Hematopoietic multipotent progenitor cell treated with erythropoietin and hydrocortisone succinate and interleukin-3 and kit ligand, for 8 days (in vitro differentiated cells): ENCODE data around the gene HEXIM1.
"Not testable (repeated sequence)": the region's sequence is repeated elsewhere in the genome, so short reads cannot be mapped to it uniquely, and the experiment has no call there.

Experiments
- DNase-seq: peaks from one replicate; pipeline ENCODE4 v3.0.0-alpha.2; 2015

The HEXIM1 gene

DNA sequence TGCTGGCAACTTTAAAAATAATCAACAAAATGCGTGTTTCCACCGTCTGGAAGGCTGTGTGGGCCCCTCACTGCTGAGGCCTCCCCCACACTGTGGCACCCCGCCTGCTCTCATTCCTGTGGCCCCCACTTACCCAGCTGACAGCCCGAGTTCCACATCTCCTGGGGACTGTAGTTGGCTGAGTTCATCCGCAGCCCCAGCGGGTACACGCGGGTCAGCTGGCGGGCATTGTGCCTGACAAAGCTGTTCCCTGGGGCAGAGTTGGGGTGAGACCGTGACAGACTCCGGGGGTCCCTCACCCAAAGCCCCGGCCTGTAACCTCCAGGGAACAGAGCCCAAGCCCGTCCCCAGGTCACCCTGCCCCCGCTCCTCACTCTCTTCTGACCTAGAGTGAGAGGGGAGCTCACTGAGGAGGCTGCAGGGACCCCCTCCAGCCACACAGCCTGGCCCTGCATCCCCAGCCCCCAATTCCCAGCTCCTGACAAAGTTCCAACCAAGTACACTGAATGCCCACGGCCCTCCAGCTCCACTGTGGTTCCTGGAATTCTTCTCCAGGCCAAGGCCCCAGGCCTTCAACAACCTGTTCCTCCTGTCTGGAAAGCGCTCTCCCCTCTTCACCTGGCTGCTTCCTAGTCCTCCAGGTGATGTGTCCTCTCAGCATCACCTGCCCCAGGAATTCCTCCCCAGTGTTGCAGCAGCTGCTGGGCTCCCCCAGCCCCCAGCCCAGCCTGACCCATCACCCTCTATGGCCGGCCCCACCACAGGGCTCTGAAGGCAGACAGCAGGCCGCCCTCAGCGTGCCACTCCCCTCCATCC lies 34.0 kb upstream of the HEXIM1 start:
- DNase-seq, result no peak

DNA sequence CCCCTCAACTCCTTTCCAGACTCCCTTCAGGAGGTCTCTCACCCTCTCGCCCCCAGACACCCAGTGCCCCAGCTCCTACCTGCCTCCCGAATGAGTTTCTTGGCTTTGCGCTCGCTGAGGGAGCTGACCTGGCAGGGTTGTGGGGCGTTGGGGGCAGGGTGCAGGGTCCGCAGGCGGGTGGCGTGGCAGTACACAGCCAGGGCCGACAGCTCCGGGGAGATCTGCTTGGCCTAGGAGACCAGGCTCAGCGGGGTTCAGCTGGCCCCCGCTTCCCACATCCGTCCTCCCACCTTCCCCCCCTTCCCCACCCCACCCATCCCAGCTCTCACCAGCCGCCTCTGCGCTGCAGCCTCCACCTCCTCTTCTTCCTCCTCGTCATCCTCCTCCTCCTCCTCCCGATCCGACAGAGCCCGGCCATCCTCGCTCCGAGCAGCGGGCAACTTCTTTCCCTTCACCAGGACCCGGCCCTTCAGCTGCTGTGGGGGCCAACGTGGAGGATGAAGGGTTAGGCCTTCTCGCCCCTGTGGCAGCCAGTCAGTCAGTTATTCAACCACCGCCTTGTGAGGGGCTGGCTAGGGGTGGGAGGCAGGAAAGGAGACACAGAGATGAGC lies 33.2 kb upstream of the HEXIM1 start:
- no peak for DNase-seq

DNA sequence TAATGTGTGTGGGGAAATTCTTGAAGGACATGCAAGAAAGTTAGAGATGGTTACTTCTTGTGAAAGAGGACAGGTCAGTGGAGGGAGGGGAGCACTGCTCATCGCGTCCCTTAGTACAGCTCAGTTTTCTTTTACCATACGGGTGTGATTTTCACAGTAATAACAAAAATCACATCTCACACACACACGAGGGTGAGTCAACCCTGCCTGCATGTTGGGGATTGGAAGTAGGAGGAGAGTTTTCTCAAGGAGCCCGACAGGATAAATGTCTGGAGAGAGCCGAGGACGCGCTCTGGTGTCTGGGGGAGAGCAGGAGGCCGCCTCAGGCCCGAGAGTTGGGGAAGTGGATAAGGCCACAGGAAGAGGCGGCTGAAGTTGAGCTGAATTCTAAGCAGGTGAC lies 32.4 kb upstream of the HEXIM1 start:
- DNase-seq, result no peak

DNA sequence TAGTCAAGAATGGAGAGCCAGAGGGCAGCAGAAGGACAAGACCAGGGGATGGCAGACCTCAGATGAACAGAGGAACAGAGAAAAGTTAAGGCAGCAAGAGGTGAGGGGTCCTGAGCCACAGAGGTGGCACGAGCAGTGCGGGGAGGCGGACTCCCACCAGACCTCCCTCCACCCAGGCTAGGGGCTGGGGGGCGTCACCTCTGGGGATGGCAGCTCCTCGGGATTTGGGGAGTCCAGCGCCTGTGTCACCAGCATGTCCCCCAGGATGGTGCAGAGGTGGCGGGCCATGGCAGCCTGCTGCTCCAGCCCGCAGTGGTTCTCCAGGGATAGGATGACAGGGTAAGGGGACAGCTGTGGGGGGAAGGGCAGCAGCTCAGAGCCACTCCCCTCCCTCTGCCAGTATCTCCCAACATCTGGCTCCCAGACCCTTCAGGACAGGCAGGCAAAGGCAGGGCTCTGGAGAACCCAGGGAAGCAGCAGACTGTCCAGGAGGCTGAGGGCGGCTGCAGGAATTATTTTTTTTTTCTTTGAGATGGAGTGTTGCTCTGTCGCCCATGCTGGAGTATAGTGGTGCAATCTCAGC lies 31.8 kb upstream of the HEXIM1 start:
- DNase-seq, result no peak

DNA sequence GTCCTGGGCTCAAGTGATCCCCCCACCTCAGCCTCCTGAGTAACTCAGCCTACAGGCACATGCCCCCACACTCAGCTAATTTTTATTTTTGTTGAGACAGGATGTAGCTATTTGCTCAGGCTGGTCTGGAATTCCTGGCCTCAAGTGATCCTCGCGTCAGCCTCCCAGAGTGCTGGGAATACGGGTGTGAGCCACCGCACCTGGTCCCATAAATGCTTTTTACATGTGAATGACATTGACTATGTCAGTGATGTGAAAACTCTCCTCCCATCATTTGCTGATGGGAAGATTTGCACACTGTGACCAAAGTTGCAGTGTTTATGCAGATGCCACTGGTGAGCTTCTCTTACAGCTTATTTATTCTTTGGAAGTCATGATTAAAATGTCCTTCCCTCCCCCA lies 30.9 kb upstream of the HEXIM1 start:
- DNase-seq, result no peak

DNA sequence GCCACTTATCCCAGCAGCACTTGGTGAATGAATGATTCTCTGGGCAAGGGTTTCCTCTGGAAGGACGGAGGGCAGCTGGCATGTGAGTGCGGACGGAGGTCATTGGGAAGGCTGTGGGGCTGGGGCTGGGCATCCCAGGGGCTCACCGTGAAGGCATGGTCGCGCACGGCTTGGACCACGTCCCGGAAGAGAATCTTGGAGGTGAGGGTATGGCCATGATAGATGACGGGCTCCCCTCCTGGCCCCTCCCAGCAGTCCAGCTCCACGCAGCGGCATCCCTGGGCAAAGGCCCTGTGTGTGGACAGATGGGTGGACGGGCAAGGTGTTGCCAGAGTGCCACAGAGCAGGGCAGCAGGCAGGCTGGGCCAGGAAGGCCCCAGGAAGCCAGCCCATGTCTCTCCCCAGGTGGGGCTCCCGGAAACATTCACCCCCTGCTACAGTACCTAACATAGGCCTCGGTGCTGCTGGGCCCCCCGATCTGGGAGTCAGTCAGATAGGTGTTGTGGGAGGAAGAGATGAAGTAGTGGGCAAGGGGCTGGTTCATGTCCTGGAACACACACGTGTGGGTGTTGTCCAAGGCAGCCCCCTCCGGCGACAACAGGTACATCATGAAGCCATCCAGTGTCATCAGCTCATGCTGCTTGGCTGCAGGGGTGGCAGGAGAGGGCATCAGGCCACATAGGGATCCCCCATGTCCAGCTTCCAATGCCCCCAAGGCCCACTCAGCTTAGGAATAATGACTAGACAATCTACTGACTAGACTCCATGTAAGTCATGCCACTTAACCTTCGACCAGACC lies 30.2 kb upstream of the HEXIM1 start:
- DNase-seq, result no peak

DNA sequence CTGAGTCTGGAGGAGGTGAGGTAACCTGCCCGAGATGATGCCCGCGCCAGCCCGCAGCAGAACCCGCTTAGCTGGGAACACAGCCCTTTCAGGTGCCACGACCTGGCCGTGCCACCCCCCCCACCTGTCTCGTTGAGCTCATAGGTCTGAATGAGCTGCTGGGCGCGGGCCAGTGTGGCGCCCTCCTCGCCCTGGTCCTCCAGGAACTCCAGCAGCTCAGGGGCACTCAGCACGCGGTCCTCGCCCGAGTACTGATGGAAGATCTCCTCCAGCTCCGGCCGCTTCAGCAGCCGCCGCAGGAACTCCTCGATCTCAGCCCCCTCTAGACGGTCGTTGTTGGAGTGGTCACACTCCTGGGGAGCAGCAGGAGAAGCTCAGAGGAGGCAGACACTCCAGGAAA lies 29.6 kb upstream of the HEXIM1 start:
- no peak for DNase-seq

DNA sequence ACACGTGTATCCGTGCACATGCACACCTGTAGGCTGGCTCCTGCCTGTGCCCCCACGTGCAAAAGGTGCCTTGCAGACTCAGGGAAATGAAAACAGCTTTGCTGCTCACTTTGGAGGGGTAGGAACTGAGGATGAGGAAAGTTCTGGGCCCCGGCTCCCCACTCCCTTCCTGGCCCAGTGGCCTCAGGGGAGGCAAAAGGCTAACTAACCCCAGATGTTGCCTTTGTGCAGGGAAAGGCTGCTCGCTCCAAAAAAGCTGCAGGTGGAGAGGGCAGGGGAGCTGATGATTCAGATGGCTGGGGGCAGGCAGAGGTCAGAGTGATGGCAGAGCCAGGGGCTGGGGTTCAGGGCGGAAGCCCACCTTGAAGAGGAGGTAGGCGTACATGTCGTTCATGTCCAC lies 28.3 kb upstream of the HEXIM1 start:
- DNase-seq, result no peak

DNA sequence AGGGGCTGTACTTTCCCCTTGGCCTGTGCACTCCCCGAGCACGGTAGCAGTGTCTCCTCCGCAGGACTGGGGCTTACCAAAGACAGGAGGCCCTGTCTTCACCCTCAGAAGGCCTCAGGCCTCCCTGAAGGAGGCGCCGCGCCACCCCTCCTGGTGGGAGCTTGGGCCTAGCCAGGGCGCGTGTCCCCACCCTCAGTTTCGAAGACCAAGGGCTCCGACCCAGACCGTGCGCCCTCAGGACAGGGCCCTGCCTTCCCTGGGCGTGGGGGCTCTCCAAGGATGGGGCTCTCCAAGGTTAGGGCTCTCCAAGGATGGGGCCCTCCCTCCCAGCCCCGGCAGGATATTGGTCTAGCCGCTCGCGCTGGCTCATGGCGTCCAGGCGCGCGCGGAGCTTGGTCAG lies 27.7 kb upstream of the HEXIM1 start:
- no peak for DNase-seq

DNA sequence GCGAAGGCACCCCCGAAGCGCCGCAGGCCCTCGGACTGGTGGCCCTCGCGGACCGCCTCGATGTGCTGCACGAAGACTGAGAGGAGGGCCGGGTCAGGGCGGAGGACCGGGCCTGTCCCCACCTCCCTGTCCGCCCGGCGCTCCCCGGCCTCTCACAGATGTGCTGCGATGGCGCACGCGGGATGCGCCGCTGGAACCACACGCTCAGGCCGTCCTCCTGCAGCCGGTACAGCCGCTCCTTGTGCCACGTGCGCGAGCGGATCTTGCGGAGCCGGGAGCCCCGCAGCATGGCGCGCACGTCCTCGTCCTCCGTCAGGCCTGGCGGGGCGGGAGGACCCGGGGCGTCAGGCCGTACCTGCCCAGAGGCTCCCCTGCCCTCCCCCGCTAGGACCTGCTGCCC lies 27.2 kb upstream of the HEXIM1 start:
- DNase-seq, result no peak

DNA sequence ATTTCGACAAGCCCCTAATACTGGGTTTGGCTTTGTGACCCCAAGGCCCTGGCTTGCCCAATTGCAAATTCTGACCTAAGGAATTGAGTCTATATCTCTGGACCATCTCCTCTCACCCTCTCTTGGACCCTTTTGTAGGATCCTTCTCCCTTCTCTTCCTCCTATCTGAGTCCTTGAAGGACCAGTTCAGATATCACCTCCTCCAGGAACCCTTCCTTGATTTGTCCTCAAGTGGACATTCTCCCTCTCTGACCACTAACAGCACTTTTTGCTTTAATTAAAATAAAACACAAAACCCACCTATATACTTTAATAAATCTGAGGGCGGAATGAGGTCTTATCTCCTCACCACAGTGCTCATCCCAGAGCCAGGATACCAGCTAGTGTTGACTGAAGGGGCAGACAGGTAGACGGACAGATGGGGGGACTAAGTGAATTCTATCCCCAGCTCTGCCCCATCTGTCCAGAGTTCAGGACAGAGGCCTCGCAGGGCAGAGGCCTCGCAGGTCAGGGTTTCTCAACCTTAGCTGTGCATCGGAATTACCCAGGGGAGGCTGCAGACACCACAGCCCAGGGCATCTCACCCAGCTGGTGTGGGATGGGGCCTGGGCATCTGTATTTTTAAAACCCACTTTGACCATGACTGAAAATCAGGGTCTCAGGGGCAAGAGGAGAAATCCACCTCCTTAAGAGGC lies 25.1 kb upstream of the HEXIM1 start:
- no peak for DNase-seq

DNA sequence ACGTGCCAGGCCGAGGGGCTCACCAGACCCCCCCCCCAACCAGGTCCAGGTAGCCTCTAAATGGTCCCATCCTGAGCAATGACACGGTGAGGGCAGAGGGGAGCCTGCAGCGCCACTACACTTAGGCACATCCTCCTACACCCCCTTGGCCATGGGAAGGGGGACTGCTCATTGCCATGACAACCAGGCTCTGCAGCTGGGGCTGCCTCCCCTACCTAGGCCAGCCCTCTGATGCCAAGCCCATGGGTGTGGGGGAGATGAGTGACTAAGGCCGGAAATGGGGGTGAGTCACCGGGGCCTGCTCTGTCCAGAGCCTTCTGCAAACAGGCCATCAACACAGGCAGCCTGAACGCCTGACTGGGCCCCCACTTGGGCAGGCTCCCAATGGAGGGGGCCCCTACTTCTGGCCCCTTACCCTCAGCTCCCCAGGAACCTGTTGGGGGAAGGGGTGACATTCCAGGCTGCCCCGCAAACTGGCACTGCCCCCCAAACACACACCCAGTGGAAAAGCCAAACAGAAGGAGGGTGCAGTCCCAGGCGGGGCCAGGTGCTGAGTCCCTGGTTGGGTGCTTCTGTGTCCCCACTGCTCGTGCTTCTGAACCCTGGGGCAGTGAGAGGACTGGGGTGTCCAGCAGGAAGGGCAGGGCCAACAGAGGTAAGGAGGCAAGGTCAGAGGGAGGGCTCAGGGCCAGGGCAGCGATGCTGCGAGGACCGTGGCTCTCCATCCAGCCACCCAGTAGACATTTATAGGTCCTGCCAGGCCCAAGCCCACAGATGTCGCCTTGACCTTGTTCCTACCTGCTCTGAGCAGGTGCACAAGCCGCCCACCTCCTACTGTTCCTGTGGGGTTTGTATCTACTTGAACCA lies 24.1 kb upstream of the HEXIM1 start:
- DNase-seq, result peak; percentile 78

DNA sequence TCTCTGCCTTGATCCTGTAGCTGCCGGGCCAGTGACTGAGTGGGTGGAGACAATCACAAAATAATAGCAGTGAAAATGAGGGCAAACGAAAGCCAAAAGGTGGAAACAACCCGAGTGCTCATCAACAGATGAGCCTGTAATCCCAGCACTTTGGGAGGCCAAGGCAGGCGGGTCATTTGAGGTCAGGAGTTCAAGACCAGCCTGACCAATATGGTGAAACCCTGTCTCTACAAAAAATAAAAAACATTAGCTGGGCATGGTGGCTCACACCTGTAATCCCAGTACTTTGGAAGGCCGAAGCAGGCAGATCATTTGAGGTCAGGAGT lies 23.5 kb upstream of the HEXIM1 start:
- DNase-seq, result not testable (repeated sequence)

DNA sequence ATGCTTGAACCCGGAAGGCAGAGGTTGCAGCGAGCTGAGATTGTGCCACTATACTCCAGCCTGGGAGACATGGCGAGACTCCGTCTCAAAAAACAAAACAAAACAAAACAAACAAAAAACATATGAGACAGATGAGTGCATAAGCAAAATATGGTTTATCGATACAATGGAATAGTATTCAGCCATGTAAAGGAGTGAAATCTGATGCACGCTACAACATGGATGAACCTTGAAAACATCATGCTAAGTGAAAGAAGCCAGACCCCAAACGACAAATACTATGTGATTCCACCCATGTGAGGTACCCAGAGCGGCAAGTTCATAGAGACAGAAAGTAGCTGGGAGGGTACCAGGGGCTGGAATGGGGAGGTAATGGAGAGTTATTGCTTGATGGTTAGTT lies 22.8 kb upstream of the HEXIM1 start:
- DNase-seq, result no peak

DNA sequence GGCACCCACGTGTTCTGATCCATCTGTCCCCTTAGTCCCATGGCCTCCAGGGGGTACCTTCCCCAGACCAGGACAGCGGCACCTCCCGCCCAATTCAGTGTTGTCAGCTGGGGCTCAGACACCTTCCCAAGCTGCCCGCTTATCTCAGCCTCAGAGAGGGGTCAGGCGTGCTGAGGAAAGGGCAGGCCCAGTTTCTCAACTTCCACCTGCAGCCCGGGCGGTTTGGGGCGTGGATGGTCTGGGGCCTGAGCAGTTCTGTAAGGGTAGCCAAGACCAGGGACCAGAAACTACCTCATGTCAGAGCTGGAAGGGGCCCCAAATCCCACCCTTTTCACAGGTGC lies 21.1 kb upstream of the HEXIM1 start:
- no peak for DNase-seq

DNA sequence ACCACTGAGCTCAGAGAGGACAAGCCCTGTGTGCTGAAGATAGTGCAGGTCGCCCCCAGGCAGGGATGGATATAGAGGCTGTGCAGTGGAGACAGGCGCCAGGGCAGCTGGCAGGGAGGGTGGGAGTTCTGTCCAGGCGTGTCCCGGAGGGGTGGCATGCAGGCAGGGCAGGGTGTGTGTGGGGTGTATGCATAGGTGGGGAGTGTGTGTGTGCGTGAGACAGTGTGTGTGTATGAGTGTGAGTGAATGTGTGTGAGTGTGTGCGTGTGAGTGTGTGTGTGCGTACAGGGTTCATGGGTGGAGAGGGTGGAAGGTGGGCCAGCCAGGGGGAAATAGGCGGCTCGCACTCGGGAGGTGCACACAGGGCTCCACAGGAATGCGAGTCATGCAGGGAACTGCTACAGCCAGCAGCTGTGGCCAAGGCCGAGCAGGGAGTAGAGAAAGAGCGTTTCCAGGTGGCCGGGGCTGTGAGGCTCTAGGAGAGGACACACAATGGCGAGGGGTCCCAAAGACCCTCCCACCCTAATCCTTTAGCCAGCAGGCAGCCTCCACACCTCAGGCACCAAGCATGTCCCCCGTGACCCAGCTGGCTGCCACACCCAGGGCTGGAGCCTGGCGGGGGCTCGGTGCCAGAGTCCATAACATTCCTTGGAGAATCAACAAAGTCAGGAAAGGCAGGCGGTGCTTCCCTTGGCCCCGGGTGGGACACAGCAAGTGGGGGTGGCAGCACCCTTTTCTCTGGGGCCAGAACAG lies 20.6 kb upstream of the HEXIM1 start:
- DNase-seq, result peak; percentile 22

DNA sequence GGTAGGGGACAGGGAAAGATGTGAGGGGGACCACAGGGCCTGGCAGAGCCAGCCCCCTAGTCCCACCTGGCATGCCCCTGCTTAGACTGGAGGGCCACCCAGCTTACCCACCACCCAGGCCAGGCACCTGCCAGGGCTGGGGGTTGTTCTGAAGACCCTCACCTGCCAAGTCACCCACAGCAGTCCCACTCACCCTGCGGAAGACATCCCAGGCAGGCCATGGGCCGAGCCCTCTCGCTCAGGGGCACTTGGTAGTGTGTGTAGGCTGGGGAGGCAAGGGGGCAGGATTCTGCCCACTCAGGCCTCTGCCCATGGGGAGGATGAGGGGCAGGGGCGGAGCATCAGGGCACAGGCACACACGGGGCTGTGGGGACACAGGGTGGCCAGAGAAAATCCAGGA lies 19.9 kb upstream of the HEXIM1 start:
- no peak for DNase-seq

DNA sequence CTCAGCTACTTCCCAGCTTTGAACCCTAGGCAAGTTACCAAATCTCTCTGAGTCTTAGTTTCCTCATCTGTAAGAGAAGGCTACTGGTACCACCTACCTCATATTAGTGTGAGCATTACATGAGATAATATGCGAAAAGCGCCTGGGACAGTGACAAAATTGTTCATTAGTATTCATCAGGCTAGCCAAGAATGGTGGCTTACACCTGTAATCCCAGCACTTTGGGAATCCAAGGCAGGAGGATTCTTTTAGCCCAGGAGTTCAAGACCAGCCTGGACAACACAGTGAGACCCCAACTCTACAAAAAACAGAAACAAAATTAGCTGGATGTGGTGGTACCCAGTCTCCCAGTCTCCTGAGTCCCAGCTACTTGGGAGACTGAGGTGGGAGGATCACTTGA lies 19.3 kb upstream of the HEXIM1 start:
- DNase-seq, result no peak

DNA sequence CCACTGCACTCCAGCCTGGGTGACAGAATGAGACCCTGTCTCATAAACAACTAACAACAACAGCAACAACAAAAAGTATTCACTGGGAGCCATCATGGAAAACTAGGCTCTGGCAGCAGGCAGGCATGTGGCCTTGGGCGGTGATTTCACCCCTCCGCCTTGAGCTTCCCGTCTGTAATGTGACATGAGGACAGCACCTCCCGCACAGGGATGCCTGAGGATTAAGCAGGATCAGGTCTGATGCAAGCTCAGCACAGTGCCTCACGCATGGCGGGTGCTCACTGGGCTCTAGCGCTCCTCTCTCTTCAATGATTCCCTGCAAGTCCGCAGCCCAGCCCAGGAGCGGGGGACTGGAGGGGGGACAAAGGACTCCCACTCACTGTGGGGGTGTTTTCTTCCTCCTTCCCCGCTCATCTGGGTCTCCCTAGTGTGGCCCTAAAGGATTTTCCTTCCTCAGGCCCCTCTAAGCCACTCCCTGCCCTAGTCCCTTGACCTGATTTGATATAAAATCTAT lies 18.8 kb upstream of the HEXIM1 start:
- no peak for DNase-seq

DNA sequence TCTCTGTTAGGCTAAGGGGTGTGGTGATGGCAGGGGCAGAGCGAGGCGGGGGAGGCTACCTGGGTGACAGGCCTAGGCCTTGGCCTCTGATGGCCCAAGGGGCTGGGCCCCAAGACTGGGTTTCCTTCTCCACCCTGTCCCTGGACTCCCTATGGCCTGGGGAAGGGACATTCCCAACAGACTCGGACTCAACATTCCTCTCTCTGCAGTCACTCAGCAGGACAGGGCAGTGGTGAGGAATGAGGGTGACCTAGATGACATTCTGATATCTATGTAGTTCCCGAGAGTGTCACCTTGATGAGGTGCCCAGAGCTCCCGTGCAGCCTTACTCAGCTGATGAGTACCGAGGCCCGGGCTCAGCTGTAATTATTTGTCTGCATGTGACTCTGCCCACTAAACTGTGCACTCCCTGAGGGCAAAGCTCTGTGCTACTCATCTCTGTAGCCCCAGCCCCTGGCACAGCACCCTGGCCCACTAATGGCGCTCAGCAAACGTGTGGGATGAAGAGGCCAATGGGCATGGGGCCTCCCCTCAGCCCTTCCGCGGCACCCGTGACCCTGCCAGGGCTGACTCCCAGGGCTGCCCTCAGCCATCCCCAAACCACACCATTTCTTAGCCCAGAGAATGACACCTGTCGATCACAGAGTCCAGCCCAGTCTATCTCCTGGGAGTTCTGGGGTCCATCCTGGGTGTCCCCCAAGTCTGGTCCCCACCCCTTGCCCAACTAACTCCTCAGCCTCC lies 18.2 kb upstream of the HEXIM1 start:
- no peak for DNase-seq
